NCI-H2227 treated with DMSO at 0.1 percent for 48 hours (cell line): ENCODE results near the gene SULT1A3.
"Not testable (repeated sequence)": the region's sequence is repeated elsewhere in the genome, so short reads cannot be mapped to it uniquely, and the experiment has no call there.

ENCODE experiments used
- DNase-seq: peaks from one replicate; lab custom pipeline; 2025; lab: John Stamatoyannopoulos, UW

The SULT1A3 gene

DNA sequence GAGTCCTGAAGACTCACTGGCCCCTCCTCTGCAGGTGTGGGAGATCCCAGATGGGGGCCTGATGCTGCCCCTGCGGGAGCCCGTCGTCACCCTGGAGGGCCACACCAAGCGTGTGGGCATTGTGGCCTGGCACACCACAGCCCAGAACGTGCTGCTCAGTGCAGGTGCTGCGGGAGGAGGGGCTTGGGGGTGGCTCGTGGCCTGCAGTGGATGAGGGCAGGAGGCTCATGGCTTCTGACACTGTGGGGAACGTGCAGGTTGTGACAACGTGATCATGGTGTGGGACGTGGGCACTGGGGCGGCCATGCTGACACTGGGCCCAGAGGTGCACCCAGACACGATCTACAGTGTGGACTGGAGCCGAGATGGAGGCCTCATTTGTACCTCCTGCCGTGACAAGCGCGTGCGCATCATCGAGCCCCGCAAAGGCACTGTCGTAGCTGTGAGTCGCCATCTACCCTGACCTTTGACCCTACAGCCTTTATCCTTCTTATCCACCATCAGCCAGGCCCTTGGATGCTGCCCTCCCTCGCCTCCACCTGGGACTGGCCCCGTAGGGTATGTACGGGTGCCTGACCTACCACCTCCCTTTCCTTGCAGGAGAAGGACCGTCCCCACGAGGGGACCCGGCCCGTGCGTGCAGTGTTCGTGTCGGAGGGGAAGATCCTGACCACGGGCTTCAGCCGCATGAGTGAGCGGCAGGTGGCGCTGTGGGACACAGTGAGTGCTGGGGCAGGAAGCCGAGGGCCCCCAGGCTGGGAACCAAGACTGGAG lies 12.1 kb upstream of the SULT1A3 start:
- no peak for DNase-seq

- DNase-seq, result no peak
Measured at GRCh38 chr16:30187556-30187865, 11.5 kb upstream of the SULT1A3 start.

DNA sequence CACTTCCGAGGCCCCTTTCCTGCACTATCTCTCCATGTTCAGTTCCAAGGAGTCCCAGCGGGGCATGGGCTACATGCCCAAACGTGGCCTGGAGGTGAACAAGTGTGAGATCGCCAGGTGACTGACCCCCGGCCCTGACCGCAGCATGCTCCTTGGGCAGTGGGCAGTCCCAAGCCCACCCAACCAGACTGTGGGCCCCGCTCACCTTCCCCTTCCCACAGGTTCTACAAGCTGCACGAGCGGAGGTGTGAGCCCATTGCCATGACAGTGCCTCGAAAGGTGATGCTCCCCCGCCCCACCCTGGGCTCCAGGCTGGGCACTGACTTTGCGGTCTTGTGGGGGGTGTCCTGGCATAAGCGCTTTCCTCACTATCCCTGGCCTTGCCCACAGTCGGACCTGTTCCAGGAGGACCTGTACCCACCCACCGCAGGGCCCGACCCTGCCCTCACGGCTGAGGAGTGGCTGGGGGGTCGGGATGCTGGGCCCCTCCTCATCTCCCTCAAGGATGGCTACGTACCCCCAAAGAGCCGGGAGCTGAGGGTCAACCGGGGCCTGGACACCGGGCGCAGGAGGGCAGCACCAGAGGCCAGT lies 11.0 kb upstream of the SULT1A3 start:
- no peak for DNase-seq

- not testable (repeated sequence) for DNase-seq
Measured at GRCh38 chr16:30191158-30191557, 7.9 kb upstream of the SULT1A3 start.

DNA sequence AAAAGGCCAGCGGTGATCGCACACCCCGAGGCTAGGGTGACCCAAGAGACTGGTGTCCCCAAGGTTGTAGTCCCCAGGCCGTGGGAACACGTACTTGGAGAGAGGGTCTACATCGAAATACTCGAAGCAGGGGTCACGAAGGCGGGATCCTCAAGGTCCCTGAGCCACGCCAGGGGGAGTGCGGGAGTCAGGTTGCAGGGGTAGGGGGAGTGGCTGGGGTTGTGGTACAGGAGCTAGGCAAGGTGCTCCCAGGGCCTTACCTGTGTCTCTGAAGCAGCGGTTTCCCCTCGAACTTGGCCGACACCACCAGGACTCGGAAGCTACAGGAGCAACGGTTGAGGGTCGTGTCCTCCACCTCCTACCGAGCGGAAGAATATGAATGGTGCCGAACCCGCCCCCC lies 6.0 kb upstream of the SULT1A3 start:
- DNase-seq, result not testable (repeated sequence)

- not testable (repeated sequence) for DNase-seq
Measured at GRCh38 chr16:30193615-30194014, 5.4 kb upstream of the SULT1A3 start, which contains the start of the genes BOLA2B and SLX1A. Gene BOLA2B, minus strand, starts transcription at chr16:30193666. Its CDS starts 71 bp downstream, at chr16:30193595. Gene SLX1A, plus strand, starts transcription at chr16:30193875. Its CDS starts 210 bp downstream, at chr16:30194085.

DNA sequence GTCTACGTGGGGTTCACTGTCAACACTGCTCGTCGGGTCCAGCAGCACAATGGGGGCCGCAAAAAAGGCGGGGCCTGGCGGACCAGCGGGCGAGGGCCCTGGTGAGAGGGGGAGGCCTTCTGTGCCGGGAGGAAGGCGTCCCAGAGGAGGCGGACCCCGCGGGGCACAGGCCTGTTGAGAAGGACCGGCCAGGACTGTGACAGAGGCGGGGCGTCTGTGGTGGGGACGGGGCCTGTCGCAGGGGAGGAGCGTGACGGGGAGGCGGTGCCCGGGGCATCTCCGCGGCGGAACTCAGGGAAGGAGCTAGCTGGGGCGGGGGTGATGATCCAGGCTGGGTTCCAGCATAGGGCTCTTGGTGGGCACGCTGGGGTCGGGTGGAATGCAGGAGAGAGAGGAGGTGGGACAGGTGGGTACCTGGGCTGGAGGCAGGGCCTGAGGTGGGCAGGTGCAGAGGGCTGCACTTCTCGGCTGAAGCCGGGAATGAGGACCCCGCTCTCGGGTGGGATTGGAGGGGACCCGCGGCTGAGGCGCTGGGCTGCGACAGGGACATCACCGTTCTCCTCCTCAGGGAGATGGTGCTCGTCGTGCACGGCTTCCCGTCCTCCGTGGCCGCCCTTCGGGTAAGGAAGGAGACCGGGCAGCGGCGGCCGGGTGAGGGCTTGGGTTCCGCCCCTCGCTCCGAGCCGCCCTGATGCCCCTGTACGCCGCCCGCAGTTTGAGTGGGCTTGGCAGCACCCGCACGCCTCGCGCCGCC lies 4.7 kb upstream of the SULT1A3 start:
- DNase-seq, result not testable (repeated sequence)

GRCh38 chr16:30197001-30197400 lies 2.1 kb upstream of the SULT1A3 start:
- not testable (repeated sequence) for DNase-seq

- DNase-seq, result not testable (repeated sequence)
Measured at GRCh38 chr16:30199608-30200343, 721 bp downstream of the SULT1A3 start.

- not testable (repeated sequence) for DNase-seq
Measured at GRCh38 chr16:30205541-30206236, 6.6 kb downstream of the SULT1A3 start.

DNA sequence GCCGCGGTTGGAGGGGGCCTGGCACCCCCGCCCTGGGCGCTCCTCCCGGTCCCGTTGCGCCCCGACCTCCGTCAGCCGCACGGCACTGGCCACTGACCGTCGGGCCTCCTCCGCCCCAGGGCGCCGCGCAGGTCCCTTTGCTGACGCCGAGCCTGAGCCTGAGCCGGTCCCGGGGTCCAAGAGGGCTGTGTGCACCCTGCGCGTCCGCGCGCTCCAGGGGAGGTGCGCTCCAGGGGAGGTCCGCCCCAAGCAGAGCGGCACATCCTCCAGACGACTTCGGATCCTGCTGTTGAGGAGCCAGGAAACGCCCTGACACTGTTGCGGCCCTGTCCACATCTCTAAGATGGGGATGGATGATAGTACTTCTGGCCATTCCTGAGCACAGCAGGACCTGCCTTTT lies 7.2 kb downstream of the SULT1A3 start:
- not testable (repeated sequence) for DNase-seq

DNA sequence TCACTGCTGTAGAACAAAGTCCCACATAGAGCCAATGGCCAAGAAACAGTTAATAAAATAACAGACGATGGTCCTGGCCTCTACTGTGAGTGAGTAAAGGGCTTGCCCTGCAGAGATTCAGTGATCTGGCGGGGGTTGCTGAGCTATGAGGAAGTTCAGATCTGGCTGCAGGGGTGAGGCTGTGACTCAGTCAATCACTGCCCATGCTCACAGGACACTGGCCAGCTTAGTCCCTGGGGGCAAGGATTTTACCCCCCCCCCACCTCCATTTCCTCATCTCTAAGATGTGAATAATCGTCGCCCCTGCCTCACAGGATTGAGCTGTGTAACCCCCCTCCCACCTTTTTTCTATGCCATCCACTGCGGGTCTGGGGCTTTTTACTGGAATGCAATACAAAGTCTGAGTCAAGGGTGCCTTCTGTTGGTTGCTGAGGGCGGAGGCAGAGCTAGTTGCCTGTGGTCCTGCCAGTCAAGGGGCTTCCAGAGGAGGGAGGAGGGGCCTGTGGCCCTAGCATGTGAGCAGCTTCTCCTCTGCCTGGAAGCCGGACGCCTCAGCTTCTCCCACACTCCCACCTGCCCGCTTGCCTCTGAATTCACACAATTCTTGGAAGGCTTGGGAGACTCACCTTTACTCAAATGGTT lies 8.1 kb downstream of the SULT1A3 start:
- not testable (repeated sequence) for DNase-seq

- DNase-seq, result not testable (repeated sequence)
Measured at GRCh38 chr16:30209032-30209431, 10.0 kb downstream of the SULT1A3 start.

- not testable (repeated sequence) for DNase-seq
Measured at GRCh38 chr16:30211414-30211813, 12.4 kb downstream of the SULT1A3 start.

GRCh38 chr16:30217082-30217481 lies 18.0 kb downstream of the SULT1A3 start:
- DNase-seq, result not testable (repeated sequence)

- DNase-seq, result not testable (repeated sequence)
Measured at GRCh38 chr16:30248379-30248778, 49.3 kb downstream of the SULT1A3 start, which contains the start of gene NPIPB13. Gene NPIPB13, minus strand, starts transcription at chr16:30248479. Its CDS starts 2,906 bp downstream, at chr16:30245573.
